Small intestine (tissue), 7 donors: ENCODE results near the gene ZNF830. TPM values are rescaled to one million over a fixed set of nuclear protein-coding genes. Genes with fewer than 3 reads are reported as not detected.

Source experiments
- DNase-seq, 2 donors: peaks; one replicate each; pipeline versions ENCODE4 v3.0.0 to v3.0.0-alpha.2; 2013
- FAIRE-seq: peaks from 2 replicates; lab custom pipeline; 2012; peaks lifted over from hg19 to GRCh38; lab: Jason Lieb, UNC
- H3K27ac ChIP-seq, 3 donors: one replicate each; pipeline ENCODE4 v1.5.1; 2013; ENCODE audit warnings: low read length in 2 of 3, mild to moderate bottlenecking in 2 of 3, control low read depth in 1 of 3, inconsistent platforms in 1 of 3, low read depth in 1 of 3, moderate library complexity in 1 of 3
- H3K27me3 ChIP-seq, 3 donors: one replicate each; pipeline ENCODE4 v1.6.1; 2013; ENCODE audit warnings: low read length in 3 of 3, inconsistent platforms in 1 of 3; ENCODE audit not compliant: control insufficient read depth in 3 of 3, insufficient read depth in 3 of 3
- H3K36me3 ChIP-seq, 3 donors: one replicate each; pipeline ENCODE4 v1.6.1; 2013; ENCODE audit warnings: low read length in 3 of 3, inconsistent platforms in 1 of 3, low read depth in 1 of 3, mild to moderate bottlenecking in 1 of 3, moderate library complexity in 1 of 3; ENCODE audit not compliant: control insufficient read depth in 3 of 3, insufficient read depth in 2 of 3
- H3K4me1 ChIP-seq, 3 donors: one replicate each; pipeline ENCODE4 v1.6.1; 2013; ENCODE audit warnings: low read length in 2 of 3, inconsistent platforms in 1 of 3, low read depth in 1 of 3, mild to moderate bottlenecking in 1 of 3, moderate library complexity in 1 of 3; ENCODE audit not compliant: control insufficient read depth in 3 of 3, insufficient read depth in 2 of 3
- H3K4me3 ChIP-seq, 3 donors: one replicate each; pipeline ENCODE4 v1.5.1; 2013; ENCODE audit warnings: low read length in 3 of 3, control low read depth in 1 of 3, inconsistent platforms in 1 of 3, low read depth in 1 of 3, mild to moderate bottlenecking in 1 of 3, moderate library complexity in 1 of 3
- H3K9me3 ChIP-seq, 2 donors: one replicate each; pipeline ENCODE4 v1.6.1; 2013; ENCODE audit warnings: low read depth in 1 of 2, low read length in 1 of 2; ENCODE audit not compliant: control insufficient read depth in 2 of 2, insufficient read depth in 1 of 2
- WGBS, 3 donors: extraction: QIAGEN DNeasy Blood & Tissue Kit; methylation state at CpG; one replicate each; pipeline ENCODE4 v1.1.7; 2013; 5-methylcytosine and 5-hydroxymethylcytosine counted together
- polyA plus RNA-seq, 4 donors: library from polyadenylated mRNA; stranded (reverse) in 3 of 4; unstranded in 1 of 4; fragments of 200-250 nt in 3 of 4; fragments of 120-200 nt in 1 of 4; gene quantifications; one replicate each; pipeline versions ENCODE4 v1.2.1 to v1.2.3, GENCODE V29; 2013
- donor health status: healthy with polysubstance abuse.
- donor health status: control.
- donor health status: control.
- donor health status: Bipolar disorder and iron deficiency.
- donor health status: healthy.

The ZNF830 gene
- polyA plus RNA-seq, 4 donors: 10.3 to 18.2 (median 11.8) TPM

DNA sequence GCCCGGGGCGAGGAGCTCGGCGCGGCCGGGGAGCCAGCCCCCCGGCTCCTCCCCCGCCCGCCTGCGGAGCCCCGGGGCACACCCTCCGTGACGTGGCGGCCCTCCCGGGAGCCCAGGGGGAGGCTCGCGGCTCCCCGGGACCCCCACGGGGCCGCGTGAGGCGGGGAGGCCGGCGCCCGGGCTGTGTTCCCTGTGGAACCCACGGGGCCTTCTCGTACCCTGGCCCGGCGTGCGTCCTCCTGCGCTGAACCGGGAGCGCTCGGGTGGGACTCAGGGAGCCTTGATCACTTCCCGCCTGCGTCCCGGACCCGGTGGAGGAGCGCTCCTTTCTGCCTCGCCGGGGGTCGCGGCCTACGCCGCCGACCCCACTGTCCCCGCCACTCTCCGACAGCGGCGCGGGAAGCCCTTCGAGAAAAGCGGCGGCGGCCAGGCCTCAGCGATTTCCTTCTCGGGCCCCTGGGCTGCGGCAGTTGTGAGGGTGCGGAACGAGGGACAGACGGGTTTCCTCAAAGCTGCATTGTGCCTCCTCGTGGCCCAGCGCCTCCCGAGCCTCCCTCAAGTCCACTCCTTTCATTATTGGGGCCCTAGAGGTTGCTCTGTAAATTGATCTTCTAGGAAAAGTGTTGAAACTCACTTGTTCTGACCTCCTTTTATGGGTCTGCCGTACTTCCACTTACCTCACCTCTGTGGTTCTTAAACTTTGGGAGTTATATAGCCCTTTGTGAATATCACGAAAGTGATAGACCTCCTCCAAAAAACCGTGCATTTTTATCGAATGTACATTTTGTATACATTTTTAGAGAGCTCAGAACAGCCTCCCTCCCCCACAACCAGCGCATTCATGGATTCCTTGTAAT is 19.6 kb downstream of the ZNF830 start:
- Histone ChIP-seq H3K4me3 (peak overlapping the region; percentile 61 to 98 (median 71)), H3K4me1 (peaks cover 2 to 6% (median 5%) of the 10 kb centered on the region in 3 donors), H3K27ac (peak overlapping the region; percentile 94 to 100 (median 98)), H3K27me3 (no peaks in the 10 kb centered on the region), H3K9me3 (no peaks in the 10 kb centered on the region), H3K36me3 (peaks cover 2 to 7% (median 3%) of the 10 kb centered on the region in 3 donors)
- FAIRE-seq: no peak
- WGBS, 3 donors: 1% methylated on average over 38 to 69 of the region's 69 CpGs
- peak; percentile 74 to 89 for DNase-seq

- DNase-seq (peak; percentile 54 to 57), FAIRE-seq (no peak)
- no peaks in the 10 kb centered on the region for H3K9me3 ChIP-seq
- H3K27ac ChIP-seq: peak overlapping the region; percentile 94 to 100 (median 98)
- H3K4me1 ChIP-seq: peaks cover 2 to 6% (median 5%) of the 10 kb centered on the region in 3 donors
- no peaks in the 10 kb centered on the region for H3K27me3 ChIP-seq
- H3K36me3 ChIP-seq: peaks cover 3 to 10% (median 3%) of the 10 kb centered on the region in 3 donors
- 6 to 22% (median 20%) methylated on average over 8 of the region's 8 CpGs for WGBS, 3 donors
- H3K4me3 ChIP-seq: peak overlapping the region in 2 of 3 donors; percentile 71 to 98
These were observed 20.4 kb downstream of the ZNF830 start for GRCh38 chr17:34981538-34982241.

DNA sequence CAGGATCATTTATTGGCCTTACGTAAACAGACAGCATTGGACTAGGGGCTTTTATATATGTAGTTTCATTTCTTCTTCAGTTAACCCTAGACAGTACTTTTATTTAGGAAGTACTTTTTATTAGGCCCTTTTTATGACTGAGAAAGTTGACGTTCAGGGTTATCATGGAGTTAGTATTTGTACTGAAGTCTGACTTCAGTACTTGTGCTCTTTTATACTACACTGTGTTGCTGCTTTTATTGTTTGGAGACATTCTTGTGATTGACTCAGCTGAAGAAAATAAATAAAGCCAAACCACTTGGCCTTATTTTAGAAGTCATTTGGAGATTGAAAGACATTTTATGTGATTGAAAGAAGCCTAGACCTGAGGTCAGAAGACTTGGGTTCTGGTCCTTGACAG is 25.9 kb downstream of the ZNF830 start:
- Histone ChIP-seq H3K27me3 (no peaks in the 10 kb centered on the region), H3K27ac (no peak overlapping the region), H3K9me3 (no peaks in the 10 kb centered on the region), H3K4me3 (no peak overlapping the region), H3K4me1 (peaks cover 0 to 5% (median 2%) of the 10 kb centered on the region in 3 donors), H3K36me3 (peaks cover 10 to 35% (median 14%) of the 10 kb centered on the region in 3 donors)
- 64 to 76% (median 69%) methylated on average over 2 of the region's 2 CpGs for WGBS, 3 donors
- FAIRE-seq (no peak), DNase-seq (no peak)

GRCh38 chr17:34988644-34989043 is 27.3 kb downstream of the ZNF830 start:
- Histone ChIP-seq H3K4me3 (no peak overlapping the region), H3K4me1 (no peaks in the 10 kb centered on the region), H3K27ac (peak overlapping the region in 1 of 3 donors; percentile 45), H3K36me3 (peaks cover 13 to 37% (median 19%) of the 10 kb centered on the region in 3 donors), H3K9me3 (no peaks in the 10 kb centered on the region), H3K27me3 (no peaks in the 10 kb centered on the region)
- peak; percentile 13 to 21 for DNase-seq
- FAIRE-seq: no peak
- WGBS, 3 donors: 50 to 76% (median 71%) methylated on average over 2 of the region's 2 CpGs

GRCh38 chr17:34989473-34989872 is 28.1 kb downstream of the ZNF830 start:
- Histone ChIP-seq H3K27me3 (no peaks in the 10 kb centered on the region), H3K9me3 (no peaks in the 10 kb centered on the region), H3K4me1 (no peaks in the 10 kb centered on the region), H3K36me3 (peaks cover 13 to 43% (median 19%) of the 10 kb centered on the region in 3 donors), H3K27ac (no peak overlapping the region), H3K4me3 (no peak overlapping the region)
- DNase-seq: no peak
- 91 to 97% (median 95%) methylated on average over 10 of the region's 10 CpGs for WGBS, 3 donors
- FAIRE-seq: no peak

DNA sequence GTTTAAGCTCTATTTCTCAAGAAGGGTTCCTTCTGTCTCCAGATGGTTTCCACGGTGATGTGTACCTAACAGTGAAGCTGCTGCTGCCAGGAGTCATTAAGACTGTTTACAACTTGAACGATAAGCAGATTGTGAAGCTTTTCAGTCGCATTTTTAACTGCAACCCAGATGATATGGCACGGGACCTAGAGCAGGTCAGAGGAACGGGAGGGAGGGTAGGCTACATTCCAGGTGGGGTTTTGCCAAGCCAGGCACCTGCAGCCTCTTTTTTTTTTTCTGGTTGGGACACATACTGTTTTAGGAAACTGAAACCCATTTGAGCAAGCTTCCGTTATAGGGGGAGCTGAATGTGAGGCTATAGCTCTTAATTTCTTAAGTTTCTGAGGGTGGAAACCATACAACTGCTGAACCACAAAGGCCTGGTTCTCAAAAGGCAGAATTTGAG is 29.6 kb downstream of the ZNF830 start:
- 9 to 34% (median 23%) methylated on average over 6 of the region's 6 CpGs for WGBS, 3 donors
- no peak overlapping the region for H3K4me3 ChIP-seq
- H3K27ac ChIP-seq: peak overlapping the region in 1 of 3 donors; percentile 67
- FAIRE-seq: no peak
- no peaks in the 10 kb centered on the region for H3K4me1 ChIP-seq
- H3K9me3 ChIP-seq: no peaks in the 10 kb centered on the region
- peak; percentile 56 to 69 for DNase-seq
- H3K27me3 ChIP-seq: no peaks in the 10 kb centered on the region
- H3K36me3 ChIP-seq: peaks cover 11 to 55% (median 25%) of the 10 kb centered on the region in 3 donors

DNA sequence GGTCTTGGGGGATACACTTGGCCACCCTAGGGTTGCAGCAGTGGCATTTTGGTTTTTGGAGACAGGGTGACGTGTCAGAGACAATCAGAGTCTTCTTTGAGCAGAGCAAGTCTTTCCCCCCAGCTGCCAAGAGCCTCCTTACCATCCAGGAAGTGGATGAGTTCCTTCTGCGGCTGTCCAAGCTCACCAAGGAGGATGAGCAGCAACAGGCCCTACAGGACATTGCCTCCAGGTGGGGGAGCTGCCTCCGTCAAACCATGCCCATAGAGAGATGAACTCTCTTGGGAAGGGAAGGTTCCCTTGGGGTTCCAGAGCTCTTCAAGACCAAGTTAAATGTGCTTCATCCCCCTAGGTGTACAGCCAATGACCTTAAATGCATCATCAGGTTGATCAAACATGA is 30.3 kb downstream of the ZNF830 start:
- Histone ChIP-seq H3K9me3 (no peaks in the 10 kb centered on the region), H3K36me3 (peaks cover 11 to 55% (median 25%) of the 10 kb centered on the region in 3 donors), H3K27me3 (no peaks in the 10 kb centered on the region), H3K4me1 (no peaks in the 10 kb centered on the region), H3K4me3 (no peak overlapping the region), H3K27ac (peak overlapping the region in 2 of 3 donors; percentile 53 to 67)
- no peak for DNase-seq
- 88 to 94% (median 92%) methylated on average over 3 of the region's 3 CpGs for WGBS, 3 donors
- FAIRE-seq: no peak

GRCh38 chr17:34993031-34993430 is 31.7 kb downstream of the ZNF830 start:
- Histone ChIP-seq H3K9me3 (no peaks in the 10 kb centered on the region), H3K27me3 (no peaks in the 10 kb centered on the region), H3K4me1 (no peaks in the 10 kb centered on the region), H3K36me3 (peaks cover 8 to 69% (median 28%) of the 10 kb centered on the region in 3 donors), H3K4me3 (no peak overlapping the region), H3K27ac (no peak overlapping the region)
- 84 to 88% (median 85%) methylated on average over 2 of the region's 2 CpGs for WGBS, 3 donors
- FAIRE-seq (no peak), DNase-seq (no peak)
